Gastroesophageal sphincter (tissue), 3 donors: ENCODE data around the gene XYLB.
"Not testable (repeated sequence)": the region's sequence is repeated elsewhere in the genome, so short reads cannot be mapped to it uniquely, and the experiment has no call there.

Experiments
- CTCF ChIP-seq, 4 experiments: fragments of 200-600 bp in 2 of 4; fragments of 450-650 bp in 2 of 4; sonication (generic) in 1 of 4; IDR thresholded peaks; one replicate each; pipeline ENCODE4 v1.5.1; 2017 to 2019; ENCODE audit warnings: antibody characterized with exemption in 4 of 4, mild to moderate bottlenecking in 2 of 4, moderate library complexity in 2 of 4
- POLR2AphosphoS5 ChIP-seq: sonication (generic); formaldehyde crosslinking; IDR thresholded peaks from one replicate; pipeline ENCODE4 v1.6.1; 2017; ENCODE audit warnings: antibody characterized with exemption

GRCh38 chr3:38443205-38443604 lies 96.6 kb downstream of the XYLB start:
- not testable (repeated sequence) for TF ChIP-seq CTCF (IDR thresholded peaks at IDR 0.05); POLR2AphosphoS5
